Astrocyte of the cerebellum (primary cell): ENCODE results near the gene DNAH8.

Source experiments
- DNase-seq: peaks from one replicate; pipeline ENCODE4 v3.0.0-alpha.2; 2011; ENCODE audit warnings: low read depth
- H3K4me3 ChIP-seq: 2 replicates; pipeline ENCODE4 v1.5.1; 2011; ENCODE audit warnings: mild to moderate bottlenecking, low read depth, low read length, moderate library complexity
- CTCF ChIP-seq: IDR thresholded peaks from 2 replicates; pipeline ENCODE4 v1.5.1; 2012; ENCODE audit warnings: low read length, low read depth, moderate library complexity, mild to moderate bottlenecking; ENCODE audit errors: missing control alignments
- in situ Hi-C: cut with HindIII; loops from 2 replicates; pipeline ENCODE4 v1.10.0; 2017; ENCODE audit warnings: low sequenced_read_pairs

DNAH8 gene

GRCh38 chr6:38805127-38805655 is 90.1 kb downstream of the DNAH8 start:
- DNase-seq: no peak
- TF ChIP-seq CTCF: no peak
- in situ Hi-C loops: no loop called here
- H3K4me3 ChIP-seq: no peak overlapping the region

- TF ChIP-seq CTCF: no peak
- DNase-seq: no peak
- in situ Hi-C loops: no loop called here
- no peak overlapping the region for H3K4me3 ChIP-seq
Measured at GRCh38 chr6:38805692-38806091, 90.6 kb downstream of the DNAH8 start.

GRCh38 chr6:38806271-38806670 is 91.2 kb downstream of the DNAH8 start:
- in situ Hi-C loops: no loop called here
- DNase-seq: no peak
- TF ChIP-seq CTCF: no peak
- no peak overlapping the region for H3K4me3 ChIP-seq

GRCh38 chr6:38806833-38807232 is 91.7 kb downstream of the DNAH8 start:
- in situ Hi-C loops: no loop called here
- no peak for DNase-seq
- TF ChIP-seq CTCF: no peak
- no peak overlapping the region for H3K4me3 ChIP-seq

GRCh38 chr6:38808039-38808438 is 92.9 kb downstream of the DNAH8 start:
- DNase-seq: no peak
- in situ Hi-C loops: no loop called here
- TF ChIP-seq CTCF: no peak
- H3K4me3 ChIP-seq: no peak overlapping the region

GRCh38 chr6:38813041-38813823 is 98.1 kb downstream of the DNAH8 start:
- in situ Hi-C loops: no loop called here
- no peak for DNase-seq
- no peak for TF ChIP-seq CTCF
- no peak overlapping the region for H3K4me3 ChIP-seq
